GM06990 (cell line): ENCODE data around the gene CLCN6.

ENCODE experiments used
- DNase-seq: peaks from one replicate; pipeline ENCODE4 v3.0.0-alpha.2; 2011; ENCODE audit not compliant: insufficient read length; ENCODE audit errors: extremely low read depth
- H3K27me3 ChIP-seq: replicated peaks from 2 replicates; pipeline ENCODE4 v1.6.0; 2011; ENCODE audit warnings: low read length; ENCODE audit not compliant: control insufficient read depth, insufficient read depth
- H3K36me3 ChIP-seq: 2 replicates; pipeline ENCODE4 v1.5.1; 2011; ENCODE audit warnings: low read length; ENCODE audit not compliant: control insufficient read depth, insufficient read depth
- H3K4me3 ChIP-seq: replicated peaks from 2 replicates; pipeline ENCODE4 v1.5.1; 2011; ENCODE audit warnings: low read depth, mild to moderate bottlenecking, control low read depth, low read length
- CTCF ChIP-seq: IDR thresholded peaks from 2 replicates; pipeline ENCODE4 v1.5.1; 2011; ENCODE audit warnings: low read length, control low read depth, mild to moderate bottlenecking, inconsistent platforms; ENCODE audit not compliant: insufficient read depth, poor library complexity, severe bottlenecking

Gene CLCN6

DNA sequence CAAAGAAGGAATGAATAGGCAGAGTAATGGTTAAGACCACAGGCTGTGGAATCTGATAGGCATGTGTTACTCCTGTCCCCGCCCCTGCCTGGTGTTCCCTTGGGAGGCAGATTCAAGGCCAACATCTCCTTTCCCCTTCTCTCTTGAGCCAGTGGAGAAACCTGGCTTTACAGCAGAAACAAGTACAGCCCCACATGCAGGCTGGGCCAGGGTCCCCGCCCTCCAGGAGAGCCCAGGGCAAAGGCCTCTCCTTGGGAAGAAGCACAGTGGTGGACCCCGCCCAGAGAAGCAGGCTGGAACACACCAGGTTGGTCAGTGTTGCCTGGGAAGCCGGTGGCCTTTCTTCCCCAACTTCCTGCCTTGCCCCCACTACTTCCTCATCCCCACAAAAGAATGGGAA is 37.2 kb upstream of the CLCN6 start:
- H3K27me3 ChIP-seq: no peaks in the 10 kb centered on the region; the same call in 1 of the 2 replicates
- DNase-seq: no peak
- no peak for TF ChIP-seq CTCF

GRCh38 chr1:11769274-11769673 is 36.7 kb upstream of the CLCN6 start:
- H3K36me3 ChIP-seq: no peaks in the 10 kb centered on the region
- no peak for DNase-seq
- TF ChIP-seq CTCF: no peak
- no peak overlapping the region for H3K4me3 ChIP-seq
- H3K27me3 ChIP-seq: no peaks in the 10 kb centered on the region; the same call in 1 of the 2 replicates

More for the DNA sequence above, 37.2 kb upstream of the CLCN6 start:
- Histone ChIP-seq H3K4me3 (no peak overlapping the region), H3K36me3 (no peaks in the 10 kb centered on the region)

GRCh38 chr1:11770011-11770410 is 36.0 kb upstream of the CLCN6 start:
- no peak for TF ChIP-seq CTCF
- DNase-seq: no peak
- Histone ChIP-seq H3K36me3 (no peaks in the 10 kb centered on the region), H3K4me3 (no peak overlapping the region), H3K27me3 (no peaks in the 10 kb centered on the region; the same call in 1 of the 2 replicates)

GRCh38 chr1:11771481-11772043 is 34.4 kb upstream of the CLCN6 start:
- no peak for TF ChIP-seq CTCF
- DNase-seq: no peak

GRCh38 chr1:11772458-11772857 is 33.5 kb upstream of the CLCN6 start:
- Histone ChIP-seq H3K4me3 (no peak overlapping the region), H3K27me3 (no peaks in the 10 kb centered on the region; the same call in 1 of the 2 replicates), H3K36me3 (no peaks in the 10 kb centered on the region)
- no peak for TF ChIP-seq CTCF
- no peak for DNase-seq

More at GRCh38 chr1:11771481-11772043, 34.4 kb upstream of the CLCN6 start:
- H3K4me3 ChIP-seq: no peak overlapping the region
- H3K36me3 ChIP-seq: no peaks in the 10 kb centered on the region
- H3K27me3 ChIP-seq: no peaks in the 10 kb centered on the region; the same call in 1 of the 2 replicates

GRCh38 chr1:11774753-11775152 is 31.2 kb upstream of the CLCN6 start:
- no peak for TF ChIP-seq CTCF
- no peak overlapping the region for H3K4me3 ChIP-seq
- no peaks in the 10 kb centered on the region for H3K36me3 ChIP-seq
- H3K27me3 ChIP-seq: no peaks in the 10 kb centered on the region
- DNase-seq: no peak
